GM10248 (cell line): ENCODE results near the gene GDF11.
A peak's percentile ranks its signal among the peaks of the same experiment; 100 is the strongest.

Experiments used
- CTCF ChIA-PET: fragments of 300-600 bp; sonication (Branson Sonifier 250); formaldehyde crosslinking; extraction: SDS; loops from one replicate; lab custom pipeline; 2021; ENCODE audit warnings: antibody characterized with exemption; lab: Yijun Ruan, JAX
- POLR2A ChIA-PET: fragments of 350-650 bp; sonication (Branson Sonifier 250); formaldehyde crosslinking; extraction: SDS; loops from one replicate; lab custom pipeline; 2020; ENCODE audit warnings: antibody characterized with exemption; lab: Yijun Ruan, JAX
- DNase-seq: peaks from one replicate; pipeline ENCODE4 v3.0.0; 2012; ENCODE audit errors: extremely low spot score
- TF ChIP-seq, protein P1 (sequence below): IDR thresholded peaks from 2 replicates; pipeline ENCODE4 v1.5.1; 2012; ENCODE audit warnings: mild to moderate bottlenecking, low read depth; ENCODE audit errors: extremely low read depth, missing control alignments, control extremely low read depth

GDF11 gene

GRCh38 chr12:55702861-55703260, 40.1 kb upstream of the GDF11 start:
- DNase-seq: no peak
- POLR2A ChIA-PET: no interaction called here
- TF ChIP-seq, protein P1, sequence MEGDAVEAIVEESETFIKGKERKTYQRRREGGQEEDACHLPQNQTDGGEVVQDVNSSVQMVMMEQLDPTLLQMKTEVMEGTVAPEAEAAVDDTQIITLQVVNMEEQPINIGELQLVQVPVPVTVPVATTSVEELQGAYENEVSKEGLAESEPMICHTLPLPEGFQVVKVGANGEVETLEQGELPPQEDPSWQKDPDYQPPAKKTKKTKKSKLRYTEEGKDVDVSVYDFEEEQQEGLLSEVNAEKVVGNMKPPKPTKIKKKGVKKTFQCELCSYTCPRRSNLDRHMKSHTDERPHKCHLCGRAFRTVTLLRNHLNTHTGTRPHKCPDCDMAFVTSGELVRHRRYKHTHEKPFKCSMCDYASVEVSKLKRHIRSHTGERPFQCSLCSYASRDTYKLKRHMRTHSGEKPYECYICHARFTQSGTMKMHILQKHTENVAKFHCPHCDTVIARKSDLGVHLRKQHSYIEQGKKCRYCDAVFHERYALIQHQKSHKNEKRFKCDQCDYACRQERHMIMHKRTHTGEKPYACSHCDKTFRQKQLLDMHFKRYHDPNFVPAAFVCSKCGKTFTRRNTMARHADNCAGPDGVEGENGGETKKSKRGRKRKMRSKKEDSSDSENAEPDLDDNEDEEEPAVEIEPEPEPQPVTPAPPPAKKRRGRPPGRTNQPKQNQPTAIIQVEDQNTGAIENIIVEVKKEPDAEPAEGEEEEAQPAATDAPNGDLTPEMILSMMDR: no peak
- CTCF ChIA-PET: no interaction called here

GRCh38 chr12:55703288-55703687, 39.6 kb upstream of the GDF11 start:
- CTCF ChIA-PET: no interaction called here
- POLR2A ChIA-PET: no interaction called here
- TF ChIP-seq, protein P1: no peak
- DNase-seq: no peak

DNA sequence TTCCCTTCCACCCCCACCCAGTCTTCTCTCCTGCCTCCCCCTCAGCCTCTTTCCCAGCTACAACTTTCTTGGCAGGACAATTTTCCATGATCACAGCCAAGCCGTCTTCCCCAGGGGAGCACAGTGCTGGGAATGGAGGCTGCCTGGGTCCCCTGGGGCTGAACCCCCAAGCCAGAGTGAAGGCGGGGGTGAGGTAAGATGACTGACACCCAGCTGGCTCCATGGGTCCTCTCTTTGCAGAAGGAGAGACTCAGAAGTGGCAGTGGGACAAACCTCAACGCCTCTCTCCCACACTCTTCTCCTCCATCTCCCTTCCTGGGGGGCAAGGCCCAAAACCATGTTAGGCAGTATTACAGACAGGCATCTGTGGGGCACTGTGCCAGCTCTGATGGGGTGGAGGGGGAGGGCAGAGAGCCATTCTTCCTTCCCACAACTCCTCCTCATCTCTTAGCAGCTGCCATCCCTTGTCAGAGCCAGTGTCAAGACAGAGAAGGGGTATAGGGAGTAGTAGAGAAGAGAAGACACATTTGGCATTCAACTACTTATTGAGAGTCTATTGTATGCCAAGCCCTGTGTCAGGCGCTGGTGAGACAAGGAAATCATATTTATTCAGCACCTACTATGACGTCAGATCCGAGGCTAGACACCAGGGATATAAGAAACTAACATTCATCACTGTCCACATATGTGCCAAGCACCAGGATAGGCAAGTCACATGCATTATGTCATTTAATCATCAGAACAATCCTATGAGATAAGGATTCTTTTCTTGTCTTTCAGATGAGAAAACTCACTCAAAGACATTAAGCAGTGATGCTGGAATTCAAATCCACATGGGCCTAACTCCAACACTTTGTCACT, 38.8 kb upstream of the GDF11 start:
- ChIA-PET POLR2A (no interaction called here), CTCF (interaction anchor here (2.3 to 3.8 kb wide), 2 partner anchors 8 to 48 kb away, joined by 16 to 17 read pairs; no protein-coding TSS in a partner anchor)
- DNase-seq: no peak
- TF ChIP-seq, protein P1: no peak

DNA sequence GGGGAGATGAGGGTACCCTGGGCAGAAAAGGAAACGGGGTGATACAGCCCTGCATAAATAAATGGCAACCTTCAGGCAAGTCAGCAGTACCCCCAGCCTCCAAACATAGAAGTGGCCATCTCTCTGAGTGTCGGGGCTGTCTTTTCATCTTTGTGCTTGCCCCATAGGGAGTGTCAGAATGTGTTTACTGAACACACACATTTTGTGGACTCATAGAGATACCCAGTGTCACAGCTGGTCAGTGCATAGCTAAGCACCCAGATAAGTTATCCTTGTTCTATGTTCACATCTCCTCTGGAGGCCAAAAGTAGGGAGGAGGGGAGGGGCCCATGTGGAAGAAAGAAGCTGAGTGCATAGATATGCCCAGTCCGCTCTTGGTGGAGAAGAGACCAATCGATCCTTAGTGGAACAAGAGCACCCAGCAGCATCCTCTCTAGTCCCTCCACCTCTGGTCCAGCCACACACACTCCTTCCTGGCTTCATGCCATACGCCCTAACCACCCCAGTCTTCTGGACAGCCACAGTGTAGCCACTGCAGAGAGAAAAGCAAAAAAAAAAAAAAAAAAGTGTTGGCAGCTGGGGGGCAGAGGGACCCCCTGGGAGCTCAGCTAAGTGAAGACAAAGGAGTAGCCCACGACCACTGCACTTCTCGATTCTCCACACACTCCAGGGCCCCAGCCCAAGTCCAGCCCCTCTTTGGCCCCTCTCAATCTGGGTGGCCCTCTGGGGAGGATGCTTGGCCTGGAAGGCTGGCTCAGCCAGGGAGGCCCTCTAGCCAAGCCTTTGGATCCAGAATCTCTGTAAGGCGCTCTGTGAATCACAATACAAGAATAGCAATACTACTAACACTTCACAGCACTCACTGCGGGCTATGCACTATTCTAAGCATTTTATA, 37.9 kb upstream of the GDF11 start:
- DNase-seq: no peak
- TF ChIP-seq, protein P1: no peak
- POLR2A ChIA-PET: no interaction called here
- CTCF ChIA-PET: interaction anchor here (1.1 to 3.8 kb wide), 6 partner anchors 9 to 324 kb away, joined by 3 to 17 read pairs (median 4); no protein-coding TSS in a partner anchor

DNA sequence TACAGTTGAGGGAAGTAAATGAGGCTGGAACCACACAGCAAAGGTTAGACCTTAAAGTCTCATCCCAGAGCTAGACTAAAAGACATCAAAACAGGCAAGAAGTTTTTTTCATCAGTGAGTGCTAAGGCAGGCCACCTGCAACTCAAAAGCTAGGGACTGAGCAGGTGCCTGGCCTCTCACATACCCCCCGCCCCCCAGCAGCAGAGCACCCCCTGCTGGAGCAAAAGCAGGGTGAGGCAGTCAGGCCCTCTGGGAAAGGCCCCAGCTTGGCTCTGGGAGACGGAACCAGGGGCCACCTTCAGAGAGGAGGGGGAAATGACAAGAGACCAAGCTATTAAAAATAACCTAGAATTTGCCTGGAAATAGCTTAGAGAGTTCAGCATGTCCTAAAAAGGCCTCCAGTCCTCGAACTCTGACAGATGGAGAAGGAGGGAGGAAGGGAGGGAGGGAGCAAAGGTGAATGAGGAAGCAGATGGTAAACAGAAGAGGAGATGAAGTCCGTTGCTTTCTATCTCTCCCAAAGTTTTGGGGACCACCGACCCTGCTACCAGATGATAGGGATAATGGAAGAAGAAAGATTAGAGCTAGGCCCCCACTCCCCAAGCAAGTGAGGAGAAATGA, 37.0 kb upstream of the GDF11 start:
- POLR2A ChIA-PET: no interaction called here
- CTCF ChIA-PET: interaction anchor here (0.7 to 3.8 kb wide), 11 partner anchors 8 to 324 kb away, joined by 3 to 17 read pairs (median 3); no protein-coding TSS in a partner anchor
- TF ChIP-seq, protein P1: peak; percentile 45
- DNase-seq: peak; percentile 53

GRCh38 chr12:55706568-55707218, 36.2 kb upstream of the GDF11 start:
- CTCF ChIA-PET: interaction anchor here (0.7 to 3.8 kb wide), 10 partner anchors 7 to 61 kb away, joined by 3 to 17 read pairs (median 4); no protein-coding TSS in a partner anchor
- POLR2A ChIA-PET: no interaction called here
- TF ChIP-seq, protein P1: no peak
- no peak for DNase-seq
